Neural cell (in vitro differentiated cells): ENCODE results near the gene ALG5. TPM values are rescaled to one million over a fixed set of nuclear protein-coding genes. Genes with fewer than 3 reads are reported as not detected.

Experiments used
- H2AFZ ChIP-seq: fragments of 200-600, 300-800 bp; sonication (generic), shearing (Covaris generic); 2 replicates; pipeline ENCODE4 v1.6.0; 2014; ENCODE audit warnings: low read depth, mild to moderate bottlenecking, antibody characterized with exemption, low read length, moderate library complexity
- H3F3A ChIP-seq: fragments of 200-600 bp; shearing (Covaris generic); 2 replicates; pipeline ENCODE4 v1.6.1; 2016; ENCODE audit warnings: mild to moderate bottlenecking, moderate library complexity, mixed read lengths, antibody characterized with exemption, low read length; ENCODE audit not compliant: insufficient read depth, poor library complexity, severe bottlenecking
- H3K27ac ChIP-seq: fragments of 200-600, 300-800 bp; sonication (generic), shearing (Covaris generic); 2 replicates; pipeline ENCODE4 v1.5.1; 2014; ENCODE audit warnings: mild to moderate bottlenecking, low read length, moderate library complexity
- H3K27me3 ChIP-seq: fragments of 300-800, 200-600 bp; sonication (generic), shearing (Covaris generic); 2 replicates; pipeline ENCODE4 v1.6.0; 2014; ENCODE audit warnings: mild to moderate bottlenecking, low read depth, low read length, moderate library complexity; ENCODE audit not compliant: insufficient read depth
- H3K36me3 ChIP-seq: fragments of 300-800, 200-600 bp; sonication (generic), shearing (Covaris generic); 2 replicates; pipeline ENCODE4 v1.5.1; 2014; ENCODE audit warnings: mild to moderate bottlenecking, antibody characterized with exemption, low read length, moderate library complexity; ENCODE audit not compliant: insufficient read depth
- H3K4me2 ChIP-seq: fragments of 300-800, 200-600 bp; sonication (generic), shearing (Covaris generic); 2 replicates; pipeline ENCODE4 v1.6.0; 2014; ENCODE audit warnings: mild to moderate bottlenecking, low read length
- H3K4me3 ChIP-seq: fragments of 300-800, 200-600 bp; sonication (generic), shearing (Covaris generic); 2 replicates; pipeline ENCODE4 v1.5.1; 2014; ENCODE audit warnings: mild to moderate bottlenecking, low read length, moderate library complexity
- H3K79me2 ChIP-seq: fragments of 200-600 bp; shearing (Covaris generic); replicated peaks from 2 replicates; pipeline ENCODE4 v1.6.0; 2014; ENCODE audit warnings: mild to moderate bottlenecking, low read length, moderate library complexity; ENCODE audit not compliant: insufficient read depth
- H3K9ac ChIP-seq: fragments of 300-800, 200-600 bp; sonication (generic), shearing (Covaris generic); 2 replicates; pipeline ENCODE4 v1.6.1; 2016; ENCODE audit warnings: mild to moderate bottlenecking, low read length, mixed read lengths
- H3K9me2 ChIP-seq: fragments of 200-600 bp; shearing (Covaris generic); 2 replicates; pipeline ENCODE4 v1.6.1; 2016; ENCODE audit warnings: mild to moderate bottlenecking, low read length, mixed read lengths; ENCODE audit not compliant: insufficient read depth
- H3K9me3 ChIP-seq: fragments of 200-600, 300-800 bp; sonication (generic), shearing (Covaris generic); 2 replicates; pipeline ENCODE4 v1.6.1; 2016; ENCODE audit warnings: mild to moderate bottlenecking, mixed run types, low read length, moderate library complexity, mixed read lengths
- H4K20me1 ChIP-seq: fragments of 200-600 bp; shearing (Covaris generic); 2 replicates; pipeline ENCODE4 v1.6.1; 2016; ENCODE audit warnings: mild to moderate bottlenecking, mixed run types; ENCODE audit not compliant: insufficient read depth
- CTCF ChIP-seq: fragments of 450-650 bp; IDR thresholded peaks from 2 replicates; pipeline ENCODE4 v1.5.1; 2014; ENCODE audit warnings: antibody characterized with exemption, mild to moderate bottlenecking, moderate library complexity; ENCODE audit not compliant: poor library complexity, severe bottlenecking
- EP300 ChIP-seq: fragments of 450-650 bp; conservative IDR thresholded peaks from 2 replicates; pipeline ENCODE4 v1.6.1; 2014; ENCODE audit warnings: antibody characterized with exemption, mild to moderate bottlenecking, moderate library complexity; ENCODE audit not compliant: poor library complexity, severe bottlenecking
- EZH2 ChIP-seq: fragments of 200-600, 300-800 bp; shearing (Covaris generic), sonication (generic); IDR thresholded peaks from 2 replicates; pipeline ENCODE4 v1.6.1; 2014; ENCODE audit warnings: antibody characterized with exemption, low read length, borderline replicate concordance, mild to moderate bottlenecking; ENCODE audit not compliant: insufficient read depth, poor library complexity, severe bottlenecking
- MXI1 ChIP-seq: fragments of 450-650 bp; conservative IDR thresholded peaks from 2 replicates; pipeline ENCODE4 v1.6.1; 2014; ENCODE audit warnings: antibody characterized with exemption, mild to moderate bottlenecking; ENCODE audit not compliant: poor library complexity, severe bottlenecking
- POLR2AphosphoS5 ChIP-seq: IDR thresholded peaks from 2 replicates; pipeline ENCODE4 v1.6.1; 2012
- RAD21 ChIP-seq: fragments of 450-650 bp; conservative IDR thresholded peaks from 2 replicates; pipeline ENCODE4 v1.6.1; 2014; ENCODE audit warnings: antibody characterized with exemption, mild to moderate bottlenecking, moderate library complexity
- SMC3 ChIP-seq: fragments of 450-650 bp; conservative IDR thresholded peaks from 2 replicates; pipeline ENCODE4 v1.6.1; 2014; ENCODE audit warnings: antibody characterized with exemption, mild to moderate bottlenecking, moderate library complexity; ENCODE audit not compliant: poor library complexity
- TAF1 ChIP-seq: IDR thresholded peaks from 2 replicates; pipeline ENCODE4 v1.6.1; 2012; ENCODE audit warnings: low read depth
- polyA plus RNA-seq: library from polyadenylated mRNA; depleted of rRNA; stranded (reverse); fragments of >200 nt; gene quantifications from 2 replicates; pipeline ENCODE4 v1.2.3, GENCODE V29; 2014
- TF ChIP-seq, protein P1 (sequence below): IDR thresholded peaks from 2 replicates; pipeline ENCODE4 v1.6.1; 2012; ENCODE audit warnings: borderline replicate concordance

The ALG5 gene
- polyA plus RNA-seq, 1 donor from 2014 or later: 63.0 TPM

- Histone ChIP-seq H3K9ac (no peak overlapping the region), H3K27me3 (no peaks in the 10 kb centered on the region), H3K79me2 (no peaks in the 10 kb centered on the region), H3K36me3 (no peaks in the 10 kb centered on the region), H3F3A (no peaks in the 10 kb centered on the region), H3K4me3 (no peak overlapping the region), H3K4me2 (no peak overlapping the region), H2AFZ (no peak overlapping the region), H3K9me3 (no peaks in the 10 kb centered on the region), H3K27ac (no peak overlapping the region), H3K9me2 (no peaks in the 10 kb centered on the region), H4K20me1 (no peaks in the 10 kb centered on the region)
- no peak for TF ChIP-seq SMC3
- no peak for TF ChIP-seq MXI1
- no peak for TF ChIP-seq EP300
Measured at GRCh38 chr13:36959456-36960116, 39.6 kb downstream of the ALG5 start.

- TF ChIP-seq TAF1 (no peak), EP300 (no peak), POLR2AphosphoS5 (no peak), SMC3 (no peak), CTCF (no peak), RAD21 (no peak)
- TF ChIP-seq, protein P1, sequence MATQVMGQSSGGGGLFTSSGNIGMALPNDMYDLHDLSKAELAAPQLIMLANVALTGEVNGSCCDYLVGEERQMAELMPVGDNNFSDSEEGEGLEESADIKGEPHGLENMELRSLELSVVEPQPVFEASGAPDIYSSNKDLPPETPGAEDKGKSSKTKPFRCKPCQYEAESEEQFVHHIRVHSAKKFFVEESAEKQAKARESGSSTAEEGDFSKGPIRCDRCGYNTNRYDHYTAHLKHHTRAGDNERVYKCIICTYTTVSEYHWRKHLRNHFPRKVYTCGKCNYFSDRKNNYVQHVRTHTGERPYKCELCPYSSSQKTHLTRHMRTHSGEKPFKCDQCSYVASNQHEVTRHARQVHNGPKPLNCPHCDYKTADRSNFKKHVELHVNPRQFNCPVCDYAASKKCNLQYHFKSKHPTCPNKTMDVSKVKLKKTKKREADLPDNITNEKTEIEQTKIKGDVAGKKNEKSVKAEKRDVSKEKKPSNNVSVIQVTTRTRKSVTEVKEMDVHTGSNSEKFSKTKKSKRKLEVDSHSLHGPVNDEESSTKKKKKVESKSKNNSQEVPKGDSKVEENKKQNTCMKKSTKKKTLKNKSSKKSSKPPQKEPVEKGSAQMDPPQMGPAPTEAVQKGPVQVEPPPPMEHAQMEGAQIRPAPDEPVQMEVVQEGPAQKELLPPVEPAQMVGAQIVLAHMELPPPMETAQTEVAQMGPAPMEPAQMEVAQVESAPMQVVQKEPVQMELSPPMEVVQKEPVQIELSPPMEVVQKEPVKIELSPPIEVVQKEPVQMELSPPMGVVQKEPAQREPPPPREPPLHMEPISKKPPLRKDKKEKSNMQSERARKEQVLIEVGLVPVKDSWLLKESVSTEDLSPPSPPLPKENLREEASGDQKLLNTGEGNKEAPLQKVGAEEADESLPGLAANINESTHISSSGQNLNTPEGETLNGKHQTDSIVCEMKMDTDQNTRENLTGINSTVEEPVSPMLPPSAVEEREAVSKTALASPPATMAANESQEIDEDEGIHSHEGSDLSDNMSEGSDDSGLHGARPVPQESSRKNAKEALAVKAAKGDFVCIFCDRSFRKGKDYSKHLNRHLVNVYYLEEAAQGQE: no peak
- H3K9me2 ChIP-seq: no peaks in the 10 kb centered on the region
- H3K4me3 ChIP-seq: no peak overlapping the region
- H3K79me2 ChIP-seq: no peaks in the 10 kb centered on the region
- H4K20me1 ChIP-seq: no peaks in the 10 kb centered on the region
- no peaks in the 10 kb centered on the region for H3F3A ChIP-seq
- H3K9me3 ChIP-seq: no peaks in the 10 kb centered on the region
- H3K36me3 ChIP-seq: no peaks in the 10 kb centered on the region
- no peak overlapping the region for H2AFZ ChIP-seq
- no peaks in the 10 kb centered on the region for H3K27me3 ChIP-seq
- H3K27ac ChIP-seq: no peak overlapping the region
- no peak overlapping the region for H3K4me2 ChIP-seq
- H3K9ac ChIP-seq: no peak overlapping the region
Measured at GRCh38 chr13:36954542-36954941, 44.6 kb downstream of the ALG5 start.

GRCh38 chr13:36950920-36951319 lies 48.2 kb downstream of the ALG5 start:
- no peak for TF ChIP-seq EP300
- TF ChIP-seq RAD21: no peak
- TF ChIP-seq MXI1: no peak
- no peak for TF ChIP-seq TAF1
- no peak for TF ChIP-seq POLR2AphosphoS5
- no peak for TF ChIP-seq SMC3
- TF ChIP-seq, protein P1: no peak
- TF ChIP-seq EZH2: no peak
- TF ChIP-seq CTCF: no peak
- Histone ChIP-seq H3K9ac (no peak overlapping the region), H3F3A (no peaks in the 10 kb centered on the region), H3K9me2 (no peaks in the 10 kb centered on the region), H3K4me2 (no peak overlapping the region), H3K9me3 (no peaks in the 10 kb centered on the region), H3K27ac (no peak overlapping the region), H3K4me3 (no peak overlapping the region), H3K79me2 (no peaks in the 10 kb centered on the region), H4K20me1 (no peaks in the 10 kb centered on the region), H3K27me3 (no peaks in the 10 kb centered on the region), H2AFZ (no peak overlapping the region), H3K36me3 (no peaks in the 10 kb centered on the region)
